ENCODE measurements around the gene NLRP9. TPM values are rescaled to one million over a fixed set of nuclear protein-coding genes. Genes with fewer than 3 reads are reported as not detected.

Gene NLRP9
- total RNA-seq, 1 experiment from 2014 or later, result not detected

GRCh38 chr19:55694241-55694655 lies 44.0 kb downstream of the NLRP9 start:
- TF ChIP-seq CEBPB (IDR thresholded peaks at IDR 0.05; ENCODE audit: low read depth) (no peak), JUND (IDR thresholded peaks at IDR 0.05) (no peak), FOSL1 (IDR thresholded peaks at IDR 0.05; ENCODE audit: low read depth) (no peak), ELF1 (IDR thresholded peaks at IDR 0.05; ENCODE audit: borderline replicate concordance, low read depth) (no peak), CTCF (IDR thresholded peaks at IDR 0.05 in 2 of 3, conservative IDR thresholded peaks at IDR 0.05 in 1 of 3; ENCODE audit: borderline replicate concordance in 1 of 3, insufficient read depth in 1 of 3, low read depth in 2 of 3, low read length in 2 of 3) (no peak), CBX3 (IDR thresholded peaks at IDR 0.05; ENCODE audit: low read depth) (no peak), REST (IDR thresholded peaks at IDR 0.05; ENCODE audit: low read depth) (no peak), ZFX (IDR thresholded peaks at IDR 0.05) (no peak), ZNF274 (IDR thresholded peaks at IDR 0.05; ENCODE audit: low read depth, low read length) (no peak), EZH2 (IDR thresholded peaks at IDR 0.05) (no peak), POLR2A (IDR thresholded peaks at IDR 0.05; ENCODE audit: borderline replicate concordance, extremely low read depth, insufficient read depth, insufficient read length) (no peak)
- POLR2A ChIA-PET, result no interaction called here
- ATAC-seq, result no peak
- H3K4me1 ChIP-seq (ENCODE audit: control insufficient read depth in 1 of 2, insufficient read depth in 2 of 2, low read length in 2 of 2), result no peaks in the 10 kb centered on the region
- no peak for DNase-seq (ENCODE audit: low read depth, low spot score)
- no peaks in the 10 kb centered on the region for H3K79me2 ChIP-seq (ENCODE audit: insufficient read depth, low read length)
- no peak overlapping the region for H3K9ac ChIP-seq (ENCODE audit: low read length)
- no peaks in the 10 kb centered on the region for H3K9me2 ChIP-seq (ENCODE audit: insufficient read depth)
- no TSS peak for BruUV-seq (replicated peaks)
- H2AFZ ChIP-seq (ENCODE audit: low read depth, low read length, poor library complexity, severe bottlenecking), result no peak overlapping the region
- no peak overlapping the region for H3K4me2 ChIP-seq (ENCODE audit: low read length)
- H3K9me3 ChIP-seq (ENCODE audit: control insufficient read depth in 1 of 2, insufficient read depth in 1 of 2, low read depth in 1 of 2, low read length in 2 of 2), result no peaks in the 10 kb centered on the region
- intact Hi-C loops (cut with micrococcal nuclease), result no loop called here
- CTCF ChIA-PET, result interaction anchor here (1.1 kb wide), 1 partner anchor 9 kb away, joined by 4 read pairs; no protein-coding TSS in a partner anchor
- peaks cover 28 to 32% of the 10 kb centered on the region in 2 experiments; a peak in 3 of 4 replicates for H3K36me3 ChIP-seq (ENCODE audit: control insufficient read depth in 1 of 2, insufficient read depth in 2 of 2, low read length in 2 of 2)
- H3K27me3 ChIP-seq (ENCODE audit: insufficient read depth, low read length), result no peaks in the 10 kb centered on the region
- RAD21 ChIA-PET (ENCODE audit: low non-redundant PET in 1 of 2, low total read pairs in 2 of 2, uncharacterized antibody in 2 of 2, unreplicated experiment in 2 of 2), result no interaction called here
- H3K27ac ChIP-seq (ENCODE audit: low read depth, low read length), result no peak overlapping the region
- no peak overlapping the region for H3K4me3 ChIP-seq (replicated peaks in 1 of 2; ENCODE audit: low read depth in 1 of 2, low read length in 2 of 2)
- no peaks in the 10 kb centered on the region for H4K20me1 ChIP-seq (ENCODE audit: insufficient read depth)
